RWPE2 (cell line): ENCODE data around the gene ADAM8.

ENCODE experiments used
- ATAC-seq: fragments of 200-7000 bp; cut with Tn5 transposase; 3 replicates; pipeline ENCODE4 v1.9.1; 2021; ENCODE audit warnings: low read depth
- DNase-seq: peaks from one replicate; pipeline ENCODE4 v3.0.0-alpha.2; 2020; ENCODE audit warnings: low spot score
- H3K27ac ChIP-seq: fragments of 450-650 bp; 2 replicates; pipeline ENCODE4 v1.5.1; 2017; ENCODE audit warnings: mild to moderate bottlenecking; ENCODE audit not compliant: poor library complexity, severe bottlenecking
- H3K27me3 ChIP-seq: fragments of 250-450 bp; sonication (Bioruptor Pico); 2 replicates; pipeline ENCODE4 v1.5.1; 2021; ENCODE audit warnings: mild to moderate bottlenecking, moderate library complexity; ENCODE audit not compliant: insufficient read depth, poor library complexity, severe bottlenecking
- H3K36me3 ChIP-seq: fragments of 250-450 bp; sonication (Bioruptor Pico); 2 replicates; pipeline ENCODE4 v1.5.1; 2020; ENCODE audit warnings: low read depth, mild to moderate bottlenecking, moderate library complexity
- H3K4me1 ChIP-seq: fragments of 250-450 bp; sonication (Bioruptor Pico); 2 replicates; pipeline ENCODE4 v1.5.1; 2021; ENCODE audit warnings: mild to moderate bottlenecking, moderate library complexity; ENCODE audit not compliant: insufficient read depth, poor library complexity, severe bottlenecking
- H3K4me3 ChIP-seq: fragments of 250-450 bp; sonication (Bioruptor Pico); 2 replicates; pipeline ENCODE4 v1.5.1; 2021; ENCODE audit warnings: mild to moderate bottlenecking, moderate library complexity; ENCODE audit not compliant: severe bottlenecking
- H3K9me3 ChIP-seq: fragments of 250-450 bp; sonication (Bioruptor Pico); 2 replicates; pipeline ENCODE4 v1.5.1; 2021; ENCODE audit warnings: mild to moderate bottlenecking, moderate library complexity; ENCODE audit not compliant: severe bottlenecking
- TF ChIP-seq, protein P1 (sequence below): fragments of 450-650 bp; IDR thresholded peaks from one replicate; pipeline ENCODE4 v1.5.1; 2017; ENCODE audit warnings: mild to moderate bottlenecking, moderate library complexity; ENCODE audit not compliant: poor library complexity, severe bottlenecking

Gene ADAM8

DNA sequence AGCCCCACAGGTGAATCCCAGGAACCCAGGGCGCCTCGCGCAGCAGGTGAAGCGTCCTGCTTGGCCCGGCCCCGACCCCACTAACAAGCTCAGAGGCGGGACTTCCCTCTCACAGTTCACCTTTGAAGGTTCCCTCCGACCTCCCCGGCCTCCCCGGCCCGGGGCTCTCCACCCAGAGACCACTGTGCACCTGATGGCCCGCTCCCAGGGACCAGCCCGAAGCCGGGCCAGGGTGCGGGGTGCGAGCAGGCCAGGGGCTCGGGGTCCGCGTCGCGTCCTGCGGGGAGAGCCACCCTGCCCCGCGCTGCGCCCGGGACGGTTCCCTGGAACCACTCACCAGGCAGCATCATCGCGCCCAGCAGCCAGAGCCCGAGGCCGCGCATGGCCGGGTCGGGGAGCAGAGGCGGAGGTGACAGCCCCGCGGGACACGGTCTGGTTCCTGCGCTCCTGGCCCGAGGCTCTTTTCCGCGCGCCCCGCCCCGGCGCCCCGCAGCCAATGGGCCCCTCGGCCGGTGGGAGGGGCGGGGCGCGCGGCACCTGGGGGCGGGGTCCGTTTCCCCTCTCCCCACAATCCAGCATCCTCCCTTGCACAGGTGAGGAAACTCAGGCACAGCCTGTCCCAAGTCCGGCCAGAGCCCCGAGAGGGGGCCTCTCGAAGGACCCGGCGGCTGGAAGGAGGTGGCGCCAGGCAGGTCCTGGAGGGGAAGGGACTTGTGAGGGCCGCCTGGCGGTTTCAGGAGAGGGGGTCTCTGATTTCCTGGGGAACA is at the start of gene ADAM8:
ADAM8 (minus strand) TSS at position 434 of the 767 bp plus-strand sequence; CDS start at position 383, 51 bp downstream.
- H3K36me3 ChIP-seq = peaks cover 25% of the 10 kb centered on the region
- ATAC-seq (peak; percentile 35), DNase-seq (no peak)
- TF ChIP-seq, protein P1, sequence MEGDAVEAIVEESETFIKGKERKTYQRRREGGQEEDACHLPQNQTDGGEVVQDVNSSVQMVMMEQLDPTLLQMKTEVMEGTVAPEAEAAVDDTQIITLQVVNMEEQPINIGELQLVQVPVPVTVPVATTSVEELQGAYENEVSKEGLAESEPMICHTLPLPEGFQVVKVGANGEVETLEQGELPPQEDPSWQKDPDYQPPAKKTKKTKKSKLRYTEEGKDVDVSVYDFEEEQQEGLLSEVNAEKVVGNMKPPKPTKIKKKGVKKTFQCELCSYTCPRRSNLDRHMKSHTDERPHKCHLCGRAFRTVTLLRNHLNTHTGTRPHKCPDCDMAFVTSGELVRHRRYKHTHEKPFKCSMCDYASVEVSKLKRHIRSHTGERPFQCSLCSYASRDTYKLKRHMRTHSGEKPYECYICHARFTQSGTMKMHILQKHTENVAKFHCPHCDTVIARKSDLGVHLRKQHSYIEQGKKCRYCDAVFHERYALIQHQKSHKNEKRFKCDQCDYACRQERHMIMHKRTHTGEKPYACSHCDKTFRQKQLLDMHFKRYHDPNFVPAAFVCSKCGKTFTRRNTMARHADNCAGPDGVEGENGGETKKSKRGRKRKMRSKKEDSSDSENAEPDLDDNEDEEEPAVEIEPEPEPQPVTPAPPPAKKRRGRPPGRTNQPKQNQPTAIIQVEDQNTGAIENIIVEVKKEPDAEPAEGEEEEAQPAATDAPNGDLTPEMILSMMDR = no peak
- no peaks in the 10 kb centered on the region for H3K27me3 ChIP-seq
- H3K9me3 ChIP-seq = no peaks in the 10 kb centered on the region
- peak within 1 kb of the TSS; percentile 43 for H3K4me3 ChIP-seq
- peaks cover 42% of the 10 kb centered on the region for H3K4me1 ChIP-seq
- peak within 1 kb of the TSS; percentile 90 for H3K27ac ChIP-seq

DNA sequence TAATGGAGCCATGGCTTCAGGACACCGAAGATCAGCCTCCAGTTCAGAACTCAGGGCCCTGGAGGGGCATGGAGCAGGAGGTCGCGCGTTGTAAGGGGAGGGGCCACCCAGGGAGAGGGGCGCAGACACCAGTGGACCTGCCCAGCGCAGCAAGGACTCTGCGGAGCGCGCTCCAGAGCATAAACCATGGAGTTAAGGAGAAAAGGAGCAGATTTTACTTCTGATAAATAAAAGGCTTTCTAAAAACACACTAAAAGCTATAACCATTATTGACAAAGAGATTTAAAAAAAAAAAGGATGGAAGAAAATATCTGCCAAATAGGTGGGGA is 49.5 kb upstream of the ADAM8 start:
- Histone ChIP-seq H3K4me1 (no peaks in the 10 kb centered on the region), H3K4me3 (no peak overlapping the region), H3K27me3 (peaks cover 45% of the 10 kb centered on the region), H3K9me3 (no peaks in the 10 kb centered on the region), H3K36me3 (no peaks in the 10 kb centered on the region), H3K27ac (no peak overlapping the region)
- ATAC-seq (no peak), DNase-seq (no peak)
- TF ChIP-seq, protein P1 = no peak

DNA sequence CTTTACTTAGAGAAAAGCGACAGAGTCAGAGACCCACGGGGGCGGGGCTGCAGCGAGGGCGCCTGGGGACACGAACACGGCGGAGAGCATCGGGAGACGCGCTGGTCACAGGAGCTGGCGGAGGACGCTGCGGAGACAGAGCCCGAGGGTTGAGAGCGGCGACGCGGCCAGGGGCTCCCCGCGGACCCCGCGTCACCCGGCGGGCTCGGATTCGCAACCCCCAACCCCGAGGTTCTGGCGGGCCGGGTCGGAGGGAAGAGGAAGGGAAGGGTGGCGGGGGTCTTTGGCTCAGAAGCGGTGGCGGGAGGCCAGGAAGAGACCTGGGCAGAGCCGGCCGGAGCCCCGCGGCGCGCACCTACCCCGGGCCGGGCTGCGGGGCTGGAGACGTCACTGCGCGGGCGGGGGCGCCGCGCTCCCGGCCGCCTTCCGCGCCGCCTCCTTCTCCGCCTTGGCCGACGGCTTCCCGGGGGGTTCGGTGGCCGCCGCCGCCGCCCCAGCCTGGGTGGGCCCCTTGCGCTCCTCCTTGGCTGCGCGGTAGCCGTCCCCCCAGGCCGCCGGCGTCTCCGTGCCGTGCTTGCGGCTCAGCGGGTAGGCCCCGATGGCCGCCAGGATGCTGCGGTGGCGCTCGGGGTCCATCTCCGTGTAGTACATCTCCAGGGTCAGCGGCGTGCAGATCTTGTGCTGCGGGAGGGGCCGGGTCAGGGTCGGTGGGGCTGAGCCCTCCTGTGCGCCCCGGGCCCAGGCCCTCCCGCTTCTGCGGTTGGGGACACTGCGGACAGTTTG is 49.0 kb upstream of the ADAM8 start:
- H3K4me3 ChIP-seq = peak overlapping the region; percentile 18
- TF ChIP-seq, protein P1 = no peak
- no peaks in the 10 kb centered on the region for H3K9me3 ChIP-seq
- no peaks in the 10 kb centered on the region for H3K4me1 ChIP-seq
- ATAC-seq (0 out of 3 replicates have a peak, but pooled peaks have one; percentile 19), DNase-seq (peak; percentile 45)
- no peak overlapping the region for H3K27ac ChIP-seq
- H3K36me3 ChIP-seq = no peaks in the 10 kb centered on the region
- peaks cover 39% of the 10 kb centered on the region for H3K27me3 ChIP-seq

DNA sequence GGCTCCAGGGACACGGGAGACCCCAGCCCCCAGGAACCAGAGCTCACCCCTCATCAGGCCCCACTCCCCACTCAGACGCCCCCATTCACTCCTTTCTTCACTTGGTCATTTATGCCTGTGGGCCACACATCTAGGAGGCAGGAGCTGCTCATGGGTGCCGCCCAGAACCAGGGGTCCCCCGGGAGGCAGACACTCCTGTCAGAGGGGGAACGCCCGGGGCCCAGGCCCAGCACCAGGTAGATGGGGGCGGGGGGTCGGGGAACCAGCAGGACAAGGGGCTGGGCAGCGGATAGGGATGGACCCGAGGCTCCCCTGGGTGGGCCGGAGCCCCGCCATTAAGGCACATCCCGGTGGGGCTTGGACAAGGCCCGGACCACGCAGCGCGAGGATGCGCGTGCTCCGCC is 48.2 kb upstream of the ADAM8 start:
- no peak overlapping the region for H3K4me3 ChIP-seq
- H3K4me1 ChIP-seq = no peaks in the 10 kb centered on the region
- no peak overlapping the region for H3K27ac ChIP-seq
- TF ChIP-seq, protein P1 = no peak
- no peaks in the 10 kb centered on the region for H3K9me3 ChIP-seq
- DNase-seq = peak; percentile 66
- no peaks in the 10 kb centered on the region for H3K36me3 ChIP-seq
- peaks cover 37% of the 10 kb centered on the region for H3K27me3 ChIP-seq
- ATAC-seq = no peak
